ENCODE measurements around the gene ZNF804A.

DNA sequence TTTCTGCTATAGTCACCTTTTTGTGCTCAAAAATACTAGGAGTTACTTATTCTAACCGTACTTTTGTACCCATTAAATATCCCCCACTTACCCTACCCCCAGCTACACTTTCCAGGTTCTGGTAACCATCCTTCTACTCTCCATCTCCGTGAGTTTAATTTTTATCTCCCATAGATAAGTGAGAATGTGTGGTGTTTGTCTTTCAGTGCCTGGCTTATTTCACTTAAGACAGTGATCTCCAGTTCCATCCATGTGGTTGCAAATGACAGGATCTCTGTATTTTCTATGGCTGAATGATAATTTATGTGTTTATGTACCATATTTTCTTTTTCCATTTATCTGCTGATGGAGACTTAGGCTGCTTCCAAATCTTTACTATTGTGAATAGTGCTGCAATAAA lies 323.3 kb downstream of the ZNF804A start:
- TF ChIP-seq, protein P1, sequence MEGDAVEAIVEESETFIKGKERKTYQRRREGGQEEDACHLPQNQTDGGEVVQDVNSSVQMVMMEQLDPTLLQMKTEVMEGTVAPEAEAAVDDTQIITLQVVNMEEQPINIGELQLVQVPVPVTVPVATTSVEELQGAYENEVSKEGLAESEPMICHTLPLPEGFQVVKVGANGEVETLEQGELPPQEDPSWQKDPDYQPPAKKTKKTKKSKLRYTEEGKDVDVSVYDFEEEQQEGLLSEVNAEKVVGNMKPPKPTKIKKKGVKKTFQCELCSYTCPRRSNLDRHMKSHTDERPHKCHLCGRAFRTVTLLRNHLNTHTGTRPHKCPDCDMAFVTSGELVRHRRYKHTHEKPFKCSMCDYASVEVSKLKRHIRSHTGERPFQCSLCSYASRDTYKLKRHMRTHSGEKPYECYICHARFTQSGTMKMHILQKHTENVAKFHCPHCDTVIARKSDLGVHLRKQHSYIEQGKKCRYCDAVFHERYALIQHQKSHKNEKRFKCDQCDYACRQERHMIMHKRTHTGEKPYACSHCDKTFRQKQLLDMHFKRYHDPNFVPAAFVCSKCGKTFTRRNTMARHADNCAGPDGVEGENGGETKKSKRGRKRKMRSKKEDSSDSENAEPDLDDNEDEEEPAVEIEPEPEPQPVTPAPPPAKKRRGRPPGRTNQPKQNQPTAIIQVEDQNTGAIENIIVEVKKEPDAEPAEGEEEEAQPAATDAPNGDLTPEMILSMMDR (IDR thresholded peaks at IDR 0.05; ENCODE audit: low read depth, low read length) = no peak
- TF ChIP-seq POLR2A (IDR thresholded peaks at IDR 0.05; ENCODE audit: extremely low read depth, insufficient read length) (no peak), MYC (IDR thresholded peaks at IDR 0.05; ENCODE audit: low read depth, low read length) (no peak)
- TF ChIP-seq, protein P2, sequence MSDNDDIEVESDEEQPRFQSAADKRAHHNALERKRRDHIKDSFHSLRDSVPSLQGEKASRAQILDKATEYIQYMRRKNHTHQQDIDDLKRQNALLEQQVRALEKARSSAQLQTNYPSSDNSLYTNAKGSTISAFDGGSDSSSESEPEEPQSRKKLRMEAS (IDR thresholded peaks at IDR 0.05; ENCODE audit: low read depth, low read length) = no peak
